GM18507 (cell line): ENCODE data around the gene SYT15.
"Not testable (repeated sequence)": the region's sequence is repeated elsewhere in the genome, so short reads cannot be mapped to it uniquely, and the experiment has no call there.

ENCODE experiments used
- DNase-seq: peaks from one replicate; pipeline ENCODE4 v3.0.0; 2011; ENCODE audit warnings: low read depth; ENCODE audit not compliant: insufficient read length; ENCODE audit errors: extremely low spot score
- FAIRE-seq: peaks from 2 replicates; lab custom pipeline; 2011; peaks lifted over from hg19 to GRCh38; lab: Jason Lieb, UNC

SYT15 gene

DNA sequence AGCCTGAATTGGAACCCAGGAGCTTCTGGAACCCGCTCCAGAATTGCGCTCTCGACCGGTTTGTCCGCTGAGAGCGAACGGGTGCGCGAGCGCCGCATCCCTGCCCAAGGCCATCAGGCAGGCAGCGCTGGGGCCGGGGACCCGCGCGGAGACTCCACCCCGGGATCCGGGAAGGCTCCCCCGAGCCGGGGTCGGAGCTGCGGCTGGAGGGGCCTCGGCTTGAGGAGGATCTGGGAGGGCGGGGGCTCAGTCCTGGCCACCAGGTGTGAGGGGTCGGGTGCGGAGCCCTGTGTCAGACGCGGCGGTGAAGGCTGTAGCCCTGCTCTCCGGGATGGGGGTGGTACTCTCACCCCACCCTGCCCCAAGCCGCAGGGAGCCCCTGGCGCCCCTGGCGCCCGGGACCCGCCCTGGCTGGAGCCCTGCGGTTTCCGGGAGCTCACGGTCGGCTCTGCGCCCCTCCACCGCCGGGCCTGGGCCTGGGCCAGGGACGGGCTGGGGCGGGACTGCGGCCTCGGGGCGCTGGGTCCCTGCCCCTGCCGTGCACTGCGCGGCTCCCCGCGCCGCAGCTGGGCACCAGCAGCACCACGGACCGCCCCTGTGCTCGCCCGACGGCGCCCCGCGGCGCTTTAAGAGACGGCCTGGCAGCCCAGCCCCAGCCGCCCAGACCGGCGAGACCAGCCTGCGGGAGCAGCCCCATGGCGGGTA lies at the start of gene SYT15:
SYT15 (plus strand) TSS at position 655 of the 705 bp plus-strand sequence; CDS start at position 696, 41 bp downstream.
- FAIRE-seq, DNase-seq: not testable (repeated sequence)

- not testable (repeated sequence) for FAIRE-seq, DNase-seq
Observed at GRCh38 chr10:46529742-46530141, 49.2 kb upstream of the SYT15 start.

DNA sequence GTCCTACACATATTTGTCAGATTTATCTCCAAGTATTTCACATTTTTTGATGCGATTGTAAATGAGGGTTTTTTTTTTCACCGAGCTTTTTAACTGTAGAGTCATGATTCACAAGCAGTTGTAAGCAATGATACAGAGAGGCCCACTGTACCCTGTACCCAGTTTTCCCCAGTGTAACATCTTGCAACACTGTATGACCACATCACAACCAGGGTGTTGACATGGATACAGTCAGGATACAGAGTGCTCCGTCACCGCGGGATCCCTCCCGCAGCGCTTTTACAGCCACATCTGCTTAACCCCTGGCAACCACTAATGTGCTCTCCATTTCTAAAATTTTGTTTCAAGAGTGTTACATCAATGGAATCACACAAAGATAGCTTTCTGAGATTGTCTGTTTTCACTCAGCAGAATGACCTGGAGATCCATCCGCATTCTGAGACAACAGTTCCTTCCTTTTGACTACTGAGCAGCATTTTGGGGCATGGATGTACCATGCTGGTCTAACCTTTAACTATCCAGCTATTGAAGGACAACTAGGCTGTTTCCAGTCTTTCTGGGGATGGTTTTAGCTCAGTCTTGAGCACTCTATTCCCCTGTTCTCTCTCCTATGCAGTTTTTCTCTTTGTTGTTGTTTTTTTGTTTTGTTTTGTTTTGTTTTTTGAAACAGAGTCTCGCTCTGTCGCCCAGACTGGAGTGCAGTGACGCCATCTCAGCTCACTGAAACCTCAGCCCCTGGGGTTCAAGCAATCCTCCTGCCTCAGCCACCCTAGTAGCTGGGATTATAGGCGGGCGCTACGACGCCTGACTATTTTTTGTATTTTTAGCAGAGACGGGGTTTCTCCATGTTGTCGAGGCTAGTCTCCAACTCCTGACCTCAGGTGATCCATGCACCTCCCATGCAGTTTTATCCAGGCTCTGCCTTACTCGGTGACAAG lies 48.4 kb upstream of the SYT15 start:
- DNase-seq (no peak), FAIRE-seq (no peak)

DNA sequence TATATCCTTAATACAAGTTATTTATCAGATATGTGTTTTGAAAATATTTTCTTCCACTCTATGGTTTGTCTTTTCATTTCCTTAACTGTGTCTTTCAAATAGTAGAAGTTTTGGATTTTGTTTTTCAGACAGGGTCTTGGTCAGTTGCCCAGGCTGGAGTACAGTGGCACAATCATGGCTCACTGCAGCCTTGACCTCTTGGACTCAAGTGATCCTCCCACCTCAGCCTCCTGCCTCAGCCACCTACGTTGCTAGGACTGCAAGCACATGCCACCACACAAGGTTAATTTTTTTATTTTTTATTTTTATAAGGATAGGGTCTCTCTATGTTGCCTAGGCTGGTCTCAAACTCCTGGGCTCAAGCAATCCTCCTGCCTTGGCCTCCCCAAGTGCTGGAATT lies 46.7 kb upstream of the SYT15 start:
- DNase-seq, FAIRE-seq: not testable (repeated sequence)

- no peak for DNase-seq
- FAIRE-seq: no peak
Observed at GRCh38 chr10:46534828-46535524, 44.0 kb upstream of the SYT15 start.

- no peak for FAIRE-seq
Observed at GRCh38 chr10:46536171-46536570, 42.8 kb upstream of the SYT15 start.

DNA sequence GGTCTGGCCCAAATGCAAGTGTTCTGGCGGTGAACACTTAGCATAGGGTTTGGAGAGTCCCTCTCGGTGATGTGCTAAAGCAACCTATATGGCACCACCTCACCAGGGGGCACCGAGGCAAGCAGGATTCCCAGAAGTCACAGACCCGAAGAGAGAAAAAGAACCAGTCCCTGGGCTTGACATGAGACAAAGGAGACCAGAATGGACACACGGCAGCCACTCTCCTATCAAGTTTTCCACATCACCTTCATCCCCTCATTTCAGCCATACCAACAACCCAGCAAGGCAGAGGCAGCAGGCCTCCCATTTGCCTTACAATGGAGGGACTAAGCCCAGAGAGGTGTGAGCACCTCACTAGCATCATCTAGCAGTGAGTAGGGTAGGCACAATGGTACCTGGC lies 42.1 kb upstream of the SYT15 start:
- DNase-seq: no peak
- no peak for FAIRE-seq

More at GRCh38 chr10:46536171-46536570, 42.8 kb upstream of the SYT15 start:
- no peak for DNase-seq

DNA sequence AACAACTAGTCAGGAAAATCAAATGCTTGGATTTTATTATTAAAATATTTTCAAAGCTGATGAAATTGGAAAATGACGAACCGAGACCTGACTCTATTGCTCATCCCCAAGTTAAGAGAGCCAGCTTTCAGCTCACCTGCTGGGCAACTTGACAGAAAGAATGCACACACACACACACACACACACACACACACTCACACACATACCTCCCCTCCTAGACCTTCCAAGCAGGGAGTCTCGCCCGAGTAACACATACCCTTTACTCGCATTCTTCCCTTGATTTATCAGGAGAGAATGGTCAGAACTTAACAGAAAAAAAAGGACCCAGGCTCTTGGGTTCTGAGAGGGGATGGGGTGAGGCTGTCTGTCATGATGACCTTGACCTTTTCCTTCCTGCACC lies 41.6 kb upstream of the SYT15 start:
- FAIRE-seq: no peak
- DNase-seq: no peak

DNA sequence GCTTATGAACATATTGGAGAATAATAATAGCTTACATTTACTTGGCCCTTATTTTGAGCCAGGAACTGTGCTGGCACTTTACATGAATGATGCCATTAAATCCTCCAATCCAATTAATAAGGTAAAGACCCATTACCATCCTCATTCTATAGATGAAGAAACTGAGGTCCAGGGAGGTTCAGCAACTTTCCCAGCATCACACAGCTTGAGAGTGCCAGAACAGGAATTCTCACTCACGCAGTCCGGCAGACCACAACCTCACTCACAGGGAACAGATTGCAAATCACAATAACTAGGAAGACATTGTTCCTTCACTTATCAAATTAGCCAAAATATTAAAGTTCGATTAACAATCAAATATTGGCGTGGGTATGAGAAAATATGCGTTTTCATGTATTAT lies 40.8 kb upstream of the SYT15 start:
- DNase-seq (no peak), FAIRE-seq (no peak)

- DNase-seq (no peak), FAIRE-seq (no peak)
Observed at GRCh38 chr10:46538717-46539426, 40.1 kb upstream of the SYT15 start.

DNA sequence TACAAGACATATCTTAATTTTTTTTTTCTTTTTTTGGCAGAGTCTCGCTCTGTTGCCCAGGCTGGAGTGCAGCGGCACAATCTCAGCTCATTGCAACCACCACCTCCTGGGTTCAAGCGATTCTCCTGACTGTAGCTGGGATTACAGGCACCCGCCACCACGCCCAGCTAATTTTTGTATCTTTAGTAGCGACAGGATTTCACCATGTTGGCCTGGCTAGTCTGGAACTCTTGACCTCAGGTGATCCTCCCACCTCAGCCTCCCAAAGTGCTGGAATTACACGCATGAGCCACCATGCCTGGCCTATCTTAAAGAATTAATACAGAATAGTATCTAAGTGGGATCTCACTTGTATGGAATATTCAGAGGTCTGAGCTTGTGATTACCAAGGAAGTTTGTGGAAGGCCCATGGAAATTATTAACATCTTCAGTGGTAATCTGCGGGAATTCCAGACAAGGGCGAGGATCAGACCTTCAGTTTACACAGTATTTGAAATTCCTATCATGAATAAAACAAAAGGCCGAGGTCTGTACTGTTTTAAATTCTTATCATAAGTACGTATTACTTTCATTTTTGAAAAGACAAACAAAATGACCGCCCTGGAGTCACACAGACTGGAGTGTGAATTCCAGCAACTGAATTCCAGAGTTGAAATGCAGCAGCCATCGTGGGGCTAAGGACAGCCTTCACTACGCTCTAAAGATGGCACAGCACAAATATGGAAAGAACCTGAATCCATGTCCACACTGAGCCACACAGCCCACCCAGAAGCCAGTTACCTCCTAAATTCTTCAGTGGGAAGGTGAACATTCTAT lies 39.1 kb upstream of the SYT15 start:
- no peak for FAIRE-seq

GRCh38 chr10:46540412-46541016 lies 38.4 kb upstream of the SYT15 start:
- FAIRE-seq: no peak
- DNase-seq: no peak

More for the DNA sequence above, 39.1 kb upstream of the SYT15 start:
- no peak for DNase-seq

DNA sequence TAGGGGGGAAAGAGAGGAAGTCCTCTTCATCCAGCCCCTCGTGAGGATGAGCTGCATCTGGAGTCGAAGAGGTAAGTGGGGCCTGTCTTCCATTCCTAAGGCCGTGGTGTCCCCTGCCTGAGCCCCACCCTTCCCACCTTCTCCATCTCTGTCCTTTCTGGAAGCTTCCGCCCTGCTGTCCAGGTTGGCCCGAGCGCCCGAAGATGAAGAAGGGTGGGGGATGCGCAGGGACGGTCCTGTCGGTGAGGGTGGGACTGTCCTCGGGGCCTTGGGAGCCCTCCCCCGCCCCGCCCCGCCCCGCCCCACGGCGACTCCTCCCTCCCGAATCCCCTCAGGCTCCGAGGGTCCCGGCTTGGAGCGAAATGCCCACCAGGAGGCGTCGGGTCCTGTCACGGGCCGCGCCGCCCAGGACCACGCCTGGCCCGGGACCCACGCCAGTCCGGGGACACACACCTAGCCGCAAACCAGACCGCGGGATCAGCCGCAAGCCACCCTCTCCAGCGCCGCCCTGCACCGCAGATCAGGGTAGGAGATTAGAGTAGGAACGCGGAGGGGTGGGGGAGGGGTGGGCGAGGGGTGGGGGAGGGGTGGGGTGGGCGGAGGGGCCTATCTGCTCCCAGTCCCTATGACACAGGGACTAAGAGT lies 37.8 kb upstream of the SYT15 start:
- DNase-seq (no peak), FAIRE-seq (no peak)

GRCh38 chr10:46541735-46542566 lies 37.0 kb upstream of the SYT15 start:
- FAIRE-seq: no peak
- no peak for DNase-seq

- FAIRE-seq (no peak), DNase-seq (no peak)
Observed at GRCh38 chr10:46542567-46543465, 36.1 kb upstream of the SYT15 start.
